IPS-11a (cell line): Measurements from ENCODE around the gene E2F7.
A peak's percentile ranks its signal among the peaks of the same experiment; 100 is the strongest.

Experiments
- H3K4me3 ChIP-seq: one replicate; pipeline ENCODE4 v1.5.1; 2013; ENCODE audit warnings: low read depth, low read length, control low read depth

E2F7 gene

GRCh38 chr12:77070382-77070781 is 5.0 kb upstream of the E2F7 start:
- H3K4me3 ChIP-seq = no peak overlapping the region

DNA sequence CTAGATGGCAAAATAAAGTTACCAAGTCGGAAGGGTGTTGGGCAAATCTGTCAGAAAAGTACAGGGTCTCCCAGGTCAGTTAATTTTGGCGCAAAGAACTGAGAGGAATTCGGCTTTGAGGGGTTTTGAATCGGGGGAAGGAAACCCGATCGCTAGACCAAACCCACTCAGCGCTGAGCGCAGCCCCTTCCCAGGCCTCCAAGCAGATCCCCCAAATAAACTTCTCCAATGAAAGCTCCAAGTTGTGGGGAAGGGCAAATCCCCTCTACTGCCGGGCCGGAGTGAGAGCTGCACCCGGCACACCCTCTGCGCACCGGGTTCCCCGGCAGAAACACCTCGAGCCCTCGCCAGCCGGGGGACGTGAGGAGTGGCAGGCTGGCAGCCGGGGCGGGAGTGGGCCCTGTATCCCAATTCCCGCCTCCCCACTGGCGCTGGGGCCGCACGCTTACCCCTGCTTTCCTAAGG is 441 bp downstream of the E2F7 start:
- H3K4me3 ChIP-seq = peak overlapping the region; percentile 84

DNA sequence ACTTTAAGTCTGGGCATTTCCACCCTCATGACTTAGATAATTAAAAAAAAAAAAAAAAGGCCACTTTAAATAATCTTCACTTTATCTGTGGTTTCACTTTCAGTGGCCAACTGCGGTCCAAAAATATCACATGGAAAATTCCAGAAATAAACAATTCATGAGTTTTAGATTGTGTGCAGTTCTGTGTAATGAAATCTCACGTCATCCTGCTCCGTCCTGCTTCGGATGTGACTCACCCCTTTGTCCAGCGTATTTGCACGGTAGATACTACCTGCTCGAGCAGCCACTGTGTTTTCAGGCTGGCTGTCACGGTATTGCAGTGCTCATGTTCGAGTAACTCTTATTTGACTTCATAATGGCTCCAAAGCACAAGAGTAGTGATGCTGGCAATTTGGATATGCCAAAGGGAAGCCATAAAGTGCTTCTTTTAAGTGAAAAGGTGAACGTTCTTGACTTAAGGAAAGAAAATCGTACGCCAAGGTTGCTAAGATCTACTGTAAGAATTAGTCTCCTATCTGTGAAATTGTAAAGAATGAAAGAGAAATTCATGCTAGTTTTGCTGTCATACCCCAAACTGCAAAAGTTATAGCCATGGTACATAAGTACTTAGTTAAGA is 2.4 kb downstream of the E2F7 start:
- H3K4me3 ChIP-seq = no peak overlapping the region

- no peak overlapping the region for H3K4me3 ChIP-seq
Observed at GRCh38 chr12:77062396-77062795, 3.0 kb downstream of the E2F7 start.

DNA sequence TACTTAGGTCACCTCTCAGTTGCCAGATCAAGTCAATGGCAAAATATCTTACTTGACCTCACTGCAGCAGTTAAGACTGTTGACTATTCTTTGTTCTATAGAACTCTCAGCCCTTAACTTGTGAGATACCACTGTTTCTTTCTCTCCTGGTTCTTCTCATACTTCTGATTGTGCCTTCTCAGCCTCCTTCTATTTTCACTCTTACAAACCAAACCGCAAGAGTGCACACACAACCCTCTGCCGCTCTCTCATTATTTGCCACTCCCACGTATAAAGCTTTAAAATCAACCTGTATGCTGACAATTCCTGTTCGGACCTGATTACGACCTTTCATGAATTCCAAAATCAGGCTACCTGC is 4.5 kb downstream of the E2F7 start:
- no peak overlapping the region for H3K4me3 ChIP-seq

- H3K4me3 ChIP-seq = no peak overlapping the region
Observed at GRCh38 chr12:77060136-77060882, 5.1 kb downstream of the E2F7 start.

GRCh38 chr12:77058740-77059139 is 6.6 kb downstream of the E2F7 start:
- no peak overlapping the region for H3K4me3 ChIP-seq

DNA sequence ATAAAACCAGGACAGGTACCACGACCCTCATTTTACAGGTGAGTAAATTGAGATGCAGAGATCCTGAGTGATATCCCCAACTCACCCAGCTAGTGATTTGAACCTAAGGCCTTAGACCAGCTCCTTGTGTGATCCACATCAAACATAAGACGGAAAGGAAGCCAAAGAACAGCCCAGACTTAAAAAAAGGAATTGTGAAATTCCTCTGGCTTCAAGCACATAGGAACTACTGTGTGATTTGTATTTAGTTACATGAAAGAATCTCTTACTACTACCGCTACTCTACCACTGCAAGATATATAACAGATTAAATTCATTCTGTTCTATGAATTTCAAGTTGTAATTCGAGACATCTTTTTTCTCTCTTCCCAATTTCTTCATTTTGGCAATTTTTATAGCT is 10.5 kb downstream of the E2F7 start:
- H3K4me3 ChIP-seq = no peak overlapping the region

- H3K4me3 ChIP-seq = no peak overlapping the region
Observed at GRCh38 chr12:77053259-77053658, 12.1 kb downstream of the E2F7 start.

DNA sequence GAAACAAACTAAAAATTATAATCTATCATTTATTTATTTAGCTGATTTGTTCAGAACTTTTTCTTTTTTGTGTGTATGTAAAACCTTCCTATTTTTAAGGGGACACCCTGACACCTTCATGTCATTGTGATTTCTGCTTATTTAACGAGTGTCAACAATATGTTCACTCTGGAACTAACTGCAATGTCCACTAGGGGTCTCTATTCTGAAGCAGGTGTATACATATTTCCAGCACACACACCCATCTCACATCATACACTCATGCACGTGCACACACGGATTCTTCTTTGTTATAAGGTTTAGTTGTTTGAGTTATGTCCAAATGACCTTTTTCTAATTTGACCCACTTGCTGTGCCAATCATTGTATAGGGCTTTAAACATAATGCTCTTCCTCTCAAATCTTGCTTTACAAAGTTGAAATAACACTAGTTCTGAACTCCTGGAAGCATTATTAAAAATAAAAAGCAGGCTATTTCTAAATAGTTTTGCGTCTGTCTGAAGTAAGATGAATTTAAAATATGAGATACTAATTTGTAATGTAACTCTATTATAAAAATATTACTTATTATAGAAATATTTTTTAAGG is 15.5 kb downstream of the E2F7 start:
- no peak overlapping the region for H3K4me3 ChIP-seq

GRCh38 chr12:77047341-77048109 is 17.8 kb downstream of the E2F7 start:
- H3K4me3 ChIP-seq = no peak overlapping the region

DNA sequence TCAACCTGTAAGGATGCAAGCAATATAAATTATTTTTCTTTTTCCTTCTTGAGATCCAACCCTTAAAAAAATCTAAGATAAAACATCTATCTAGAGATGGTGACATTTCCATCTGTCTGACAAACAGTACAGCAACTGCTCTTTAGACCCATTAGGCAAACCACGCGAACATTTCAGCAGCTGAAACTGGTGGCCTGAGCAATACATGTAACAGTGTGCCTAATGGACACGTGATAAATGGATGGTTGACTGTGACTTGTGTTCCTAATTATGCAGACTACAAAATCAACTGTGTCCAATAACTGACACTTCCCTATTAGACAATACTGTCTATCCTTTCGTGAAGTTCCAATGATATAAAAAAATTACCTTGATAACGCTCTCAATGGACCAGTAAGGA is 18.9 kb downstream of the E2F7 start:
- no peak overlapping the region for H3K4me3 ChIP-seq

DNA sequence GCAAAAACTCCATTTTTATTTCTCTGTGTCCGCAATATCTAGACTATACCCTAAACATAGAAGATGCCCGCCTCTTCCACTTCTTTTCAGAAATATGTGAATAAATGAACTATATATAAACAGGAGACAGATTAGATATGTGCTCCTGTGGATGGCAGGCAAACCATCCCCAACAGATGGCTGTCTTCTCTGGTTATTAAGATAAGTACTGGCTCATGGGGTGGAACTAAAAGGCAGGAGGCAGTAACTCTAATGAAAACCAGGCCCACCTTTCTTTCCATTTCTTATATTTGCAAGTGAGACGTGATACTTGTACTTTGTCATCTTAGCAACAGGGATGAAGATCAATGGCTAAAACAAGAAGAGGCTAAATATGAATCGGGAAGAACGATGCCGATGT is 20.2 kb downstream of the E2F7 start:
- H3K4me3 ChIP-seq = no peak overlapping the region

DNA sequence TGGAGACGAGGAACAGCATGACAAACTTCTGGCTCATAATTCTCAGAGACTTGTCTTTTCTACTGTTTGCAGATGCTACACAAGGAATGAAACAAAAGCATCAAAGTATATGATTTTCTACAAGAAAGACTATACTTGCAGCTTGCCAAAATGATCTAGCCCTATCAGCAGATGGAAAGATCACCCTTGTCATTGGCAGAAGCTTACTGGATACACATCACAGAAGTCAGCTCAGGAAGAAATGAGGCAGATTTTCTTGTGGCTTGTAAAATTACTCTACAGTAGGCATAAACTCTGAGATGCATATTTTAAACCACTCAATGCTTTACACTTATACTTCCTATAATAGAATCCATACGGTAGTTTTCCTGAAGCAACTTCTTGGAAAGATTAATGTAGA is 20.6 kb downstream of the E2F7 start:
- no peak overlapping the region for H3K4me3 ChIP-seq

- no peak overlapping the region for H3K4me3 ChIP-seq
Observed at GRCh38 chr12:77042833-77043232, 22.5 kb downstream of the E2F7 start.

DNA sequence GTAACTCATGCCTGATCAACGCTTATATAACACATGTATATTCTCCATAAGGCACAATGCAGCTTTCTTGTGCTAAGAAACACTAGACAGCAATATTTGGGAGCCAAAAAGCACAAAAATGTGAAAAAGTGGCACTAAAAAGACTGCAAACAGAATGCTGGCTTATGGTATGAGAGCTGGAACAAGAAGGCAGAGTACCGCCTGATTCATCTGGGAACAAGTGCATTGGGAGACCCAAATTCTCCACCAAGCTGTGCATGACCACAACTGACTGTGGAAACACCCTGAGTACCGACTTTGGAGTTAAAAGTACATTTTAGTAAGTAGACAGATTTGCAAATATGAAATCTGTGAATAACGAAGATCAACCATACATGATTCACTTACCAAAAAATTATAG is 25.1 kb downstream of the E2F7 start:
- no peak overlapping the region for H3K4me3 ChIP-seq

DNA sequence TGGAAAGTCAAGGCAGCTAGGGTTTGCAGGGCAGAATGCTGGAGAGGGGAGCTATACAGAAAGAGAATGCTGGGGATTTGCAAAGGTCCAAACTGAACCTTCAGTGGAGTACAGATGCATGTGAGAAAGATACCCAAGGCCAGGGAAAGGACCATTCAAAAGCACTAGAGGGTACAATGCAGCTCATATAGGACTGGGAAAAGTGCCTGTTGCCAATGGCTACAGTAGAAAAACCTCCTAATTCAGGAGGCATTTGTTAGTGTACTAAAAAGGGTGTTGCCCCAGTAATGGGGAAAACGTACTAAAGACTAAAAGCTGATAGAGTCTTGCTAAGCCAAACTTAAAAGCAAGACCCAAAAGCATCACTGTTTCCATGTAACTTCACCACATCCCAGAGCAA is 30.1 kb downstream of the E2F7 start:
- no peak overlapping the region for H3K4me3 ChIP-seq

GRCh38 chr12:77033658-77034536 is 31.5 kb downstream of the E2F7 start:
- H3K4me3 ChIP-seq = no peak overlapping the region

- H3K4me3 ChIP-seq = no peak overlapping the region
Observed at GRCh38 chr12:77032406-77032805, 33.0 kb downstream of the E2F7 start.

GRCh38 chr12:77031745-77032144 is 33.6 kb downstream of the E2F7 start:
- H3K4me3 ChIP-seq = no peak overlapping the region
